ENCODE data around the gene PGLYRP3. TPM values are rescaled to one million over a fixed set of nuclear protein-coding genes. Genes with fewer than 3 reads are reported as not detected.

PGLYRP3 gene
- total and polyA plus RNA-seq, 9 of the 15 experiments (the other 6 are each of a cell fraction or from before 2014, with no cell fraction given): not detected

GRCh38 chr1:153340356-153340755, 27.6 kb upstream of the PGLYRP3 start (continued):
- no peak for TF ChIP-seq THAP12 (CRISPR knock-in tag; IDR thresholded peaks at IDR 0.05)
- no peak for TF ChIP-seq ZBTB11 (CRISPR knock-in tag; IDR thresholded peaks at IDR 0.05)
- TF ChIP-seq ZKSCAN8 (CRISPR knock-in tag; IDR thresholded peaks at IDR 0.05): no peak
- no peak for TF ChIP-seq ARHGAP35 (IDR thresholded peaks at IDR 0.05; ENCODE audit: partially characterized antibody)

- Histone ChIP-seq H3K4me3 (no peak overlapping the region), H3K27ac (ENCODE audit: extremely low read depth, low read depth, low read length) (no peak overlapping the region), H3K27me3 (ENCODE audit: control insufficient read depth in 2 of 2, insufficient read depth in 2 of 2, low read length in 2 of 2) (peaks cover 2 to 22% of the 10 kb centered on the region in 2 experiments; a peak in 2 of 5 replicates), H2AFZ (ENCODE audit: low read depth, low read length) (no peak overlapping the region), H3K9me1 (ENCODE audit: control insufficient read depth, insufficient read depth, low read length) (no peaks in the 10 kb centered on the region), H3K36me3 (ENCODE audit: control insufficient read depth, insufficient read depth, low read length) (no peaks in the 10 kb centered on the region), H3K9me3 (replicated peaks; ENCODE audit: control insufficient read depth, insufficient read depth, low read depth, low read length) (no peaks in the 10 kb centered on the region), H3K9ac (ENCODE audit: insufficient read depth in 1 of 2, low read depth in 2 of 2, low read length in 2 of 2) (no peak overlapping the region), H3K79me2 (ENCODE audit: control insufficient read depth, insufficient read depth, low read length) (no peaks in the 10 kb centered on the region), H3K4me1 (replicated peaks in 1 of 2; ENCODE audit: control insufficient read depth in 2 of 2, insufficient read depth in 2 of 2, low read length in 2 of 2) (peaks cover 23 to 32% of the 10 kb centered on the region in 2 experiments), H4K20me1 (replicated peaks; ENCODE audit: control insufficient read depth, insufficient read depth, low read length) (peaks cover 18% of the 10 kb centered on the region), H3K4me2 (ENCODE audit: insufficient read depth, low read length) (no peak overlapping the region)
- BruUV-seq (replicated peaks): no TSS peak
- WGBS (ENCODE audit: insufficient coverage, low coverage, missing lambda C conversion rate): 25% methylated on average over 6 of the region's 6 CpGs
- intact Hi-C loops (cut with micrococcal nuclease): no loop called here
- ChIA-PET POLR2A (no interaction called here), CTCF (ENCODE audit: low intra/inter-chr PET ratio) (no interaction called here)
- ATAC-seq (no peak), DNase-seq (ENCODE audit: extremely low read depth in 1 of 4, low spot score in 3 of 4) (no peak), FAIRE-seq (no peak)
- in situ Hi-C loops (cut with MboI): no loop called here
- no peak for TF ChIP-seq SRSF9 (IDR thresholded peaks at IDR 0.05; ENCODE audit: borderline replicate concordance, low read depth, low read length)
- no peak for TF ChIP-seq TBP (optimal IDR thresholded peaks at IDR 0.05; ENCODE audit: low read depth, low read length)
- no peak for TF ChIP-seq CCAR2 (IDR thresholded peaks at IDR 0.05; ENCODE audit: low read depth, low read length)
- TF ChIP-seq ZNF274 (IDR thresholded peaks at IDR 0.05; ENCODE audit: borderline replicate concordance, low read depth, low read length): no peak
- no peak for TF ChIP-seq SNIP1 (IDR thresholded peaks at IDR 0.05; ENCODE audit: low read depth)
- TF ChIP-seq EZH2 (IDR thresholded peaks at IDR 0.05; ENCODE audit: borderline replicate concordance, low read depth, low read length): no peak
- TF ChIP-seq EWSR1 (IDR thresholded peaks at IDR 0.05; ENCODE audit: borderline replicate concordance, low read depth, partially characterized antibody): no peak
- no peak for TF ChIP-seq BRF1 (IDR thresholded peaks at IDR 0.05; ENCODE audit: borderline replicate concordance, extremely low read depth, insufficient read length)
- no peak for TF ChIP-seq ZNF395 (CRISPR knock-in tag; IDR thresholded peaks at IDR 0.05)
These were observed 27.1 kb upstream of the PGLYRP3 start for GRCh38 chr1:153339802-153340201.

Data from K562 (cell line).